ENCODE results near the gene LY9. TPM values are rescaled to one million over a fixed set of nuclear protein-coding genes. Genes with fewer than 3 reads are reported as not detected.

The LY9 gene
- total RNA-seq, 4 donors from 2014 or later = 1.6 to 39.6 (median 3.6) TPM

- Histone ChIP-seq H3K4me1 (peaks cover 0 to 21% (median 16%) of the 10 kb centered on the region in 4 donors), H3K4me3 (no peak overlapping the region), H3K9me3 (no peaks in the 10 kb centered on the region), H3K27ac (peak overlapping the region in 2 of 4 donors; percentile 31 to 81), H3K36me3 (no peaks in the 10 kb centered on the region), H3K27me3 (no peaks in the 10 kb centered on the region)
- no peak for TF ChIP-seq POLR2A (IDR thresholded peaks at IDR 0.05)
- TF ChIP-seq, protein P1, sequence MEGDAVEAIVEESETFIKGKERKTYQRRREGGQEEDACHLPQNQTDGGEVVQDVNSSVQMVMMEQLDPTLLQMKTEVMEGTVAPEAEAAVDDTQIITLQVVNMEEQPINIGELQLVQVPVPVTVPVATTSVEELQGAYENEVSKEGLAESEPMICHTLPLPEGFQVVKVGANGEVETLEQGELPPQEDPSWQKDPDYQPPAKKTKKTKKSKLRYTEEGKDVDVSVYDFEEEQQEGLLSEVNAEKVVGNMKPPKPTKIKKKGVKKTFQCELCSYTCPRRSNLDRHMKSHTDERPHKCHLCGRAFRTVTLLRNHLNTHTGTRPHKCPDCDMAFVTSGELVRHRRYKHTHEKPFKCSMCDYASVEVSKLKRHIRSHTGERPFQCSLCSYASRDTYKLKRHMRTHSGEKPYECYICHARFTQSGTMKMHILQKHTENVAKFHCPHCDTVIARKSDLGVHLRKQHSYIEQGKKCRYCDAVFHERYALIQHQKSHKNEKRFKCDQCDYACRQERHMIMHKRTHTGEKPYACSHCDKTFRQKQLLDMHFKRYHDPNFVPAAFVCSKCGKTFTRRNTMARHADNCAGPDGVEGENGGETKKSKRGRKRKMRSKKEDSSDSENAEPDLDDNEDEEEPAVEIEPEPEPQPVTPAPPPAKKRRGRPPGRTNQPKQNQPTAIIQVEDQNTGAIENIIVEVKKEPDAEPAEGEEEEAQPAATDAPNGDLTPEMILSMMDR (IDR thresholded peaks at IDR 0.05) = no peak
- no peak for DNase-seq
Measured at GRCh38 chr1:160838888-160839287, 42.9 kb downstream of the LY9 start.

GRCh38 chr1:160839746-160840145 is 43.8 kb downstream of the LY9 start:
- Histone ChIP-seq H3K4me1 (peaks cover 0 to 21% (median 16%) of the 10 kb centered on the region in 4 donors), H3K9me3 (no peaks in the 10 kb centered on the region), H3K36me3 (no peaks in the 10 kb centered on the region), H3K4me3 (no peak overlapping the region), H3K27me3 (no peaks in the 10 kb centered on the region), H3K27ac (no peak overlapping the region)
- no peak for TF ChIP-seq POLR2A (IDR thresholded peaks at IDR 0.05)
- TF ChIP-seq, protein P1 (IDR thresholded peaks at IDR 0.05) = no peak
- DNase-seq = no peak

GRCh38 chr1:160841079-160841478 is 45.1 kb downstream of the LY9 start:
- Histone ChIP-seq H3K36me3 (no peaks in the 10 kb centered on the region), H3K27ac (no peak overlapping the region), H3K27me3 (no peaks in the 10 kb centered on the region), H3K4me3 (no peak overlapping the region), H3K9me3 (no peaks in the 10 kb centered on the region), H3K4me1 (peaks cover 0 to 21% (median 16%) of the 10 kb centered on the region in 4 donors)
- DNase-seq = no peak
- TF ChIP-seq, protein P1 (IDR thresholded peaks at IDR 0.05) = no peak
- TF ChIP-seq POLR2A (IDR thresholded peaks at IDR 0.05) = no peak

DNA sequence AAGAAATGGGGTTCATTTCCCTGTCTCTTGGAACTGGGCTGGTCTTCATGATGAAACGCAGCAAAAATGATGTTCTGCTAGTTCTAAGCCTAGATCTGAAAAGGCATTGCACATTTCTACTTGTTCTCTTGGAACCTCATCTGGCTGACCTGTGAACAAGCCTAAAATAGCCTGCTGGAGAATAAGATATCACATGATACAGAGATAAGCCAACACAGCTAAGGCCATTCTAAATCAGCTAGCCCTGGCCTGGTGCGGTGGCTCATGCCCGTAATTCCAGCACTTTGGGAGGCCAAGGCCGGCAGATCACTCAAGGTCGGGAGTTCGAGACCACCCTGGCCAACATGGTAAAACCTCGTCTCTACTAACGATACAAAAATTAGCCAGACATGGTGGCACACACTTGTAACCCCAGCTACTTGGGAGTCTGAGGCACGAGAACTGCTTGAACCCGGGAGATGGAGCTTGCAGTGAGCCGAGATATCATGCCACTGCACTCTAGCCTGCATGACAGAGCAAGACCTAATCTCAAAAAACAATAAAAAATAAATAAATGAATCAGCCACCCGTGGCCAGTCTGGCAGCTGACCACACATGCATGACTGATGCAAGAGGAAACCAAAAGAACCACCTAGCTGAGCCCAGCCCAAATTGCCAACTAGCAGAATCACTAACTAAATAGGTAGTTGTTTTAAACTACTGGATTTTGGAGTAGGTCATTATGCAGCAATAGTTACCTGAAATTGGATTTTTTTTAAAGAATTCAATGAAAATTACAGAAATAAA is 48.7 kb downstream of the LY9 start:
- TF ChIP-seq, protein P1 (IDR thresholded peaks at IDR 0.05) = no peak
- no peak overlapping the region for H3K27ac ChIP-seq
- H3K9me3 ChIP-seq = no peaks in the 10 kb centered on the region
- no peaks in the 10 kb centered on the region for H3K36me3 ChIP-seq
- no peak overlapping the region for H3K4me3 ChIP-seq
- no peaks in the 10 kb centered on the region for H3K27me3 ChIP-seq
- H3K4me1 ChIP-seq = no peaks in the 10 kb centered on the region
- DNase-seq = no peak

GRCh38 chr1:160846281-160846680 is 50.3 kb downstream of the LY9 start:
- no peaks in the 10 kb centered on the region for H3K9me3 ChIP-seq
- H3K4me1 ChIP-seq = no peaks in the 10 kb centered on the region
- no peak overlapping the region for H3K4me3 ChIP-seq
- H3K36me3 ChIP-seq = no peaks in the 10 kb centered on the region
- DNase-seq = no peak
- no peak for TF ChIP-seq POLR2A (IDR thresholded peaks at IDR 0.05)
- TF ChIP-seq, protein P1 (IDR thresholded peaks at IDR 0.05) = no peak
- no peak overlapping the region for H3K27ac ChIP-seq
- no peaks in the 10 kb centered on the region for H3K27me3 ChIP-seq
